Breast epithelium (tissue), 3 donors: ENCODE results near the gene PPARG.

Source experiments
- POLR2A ChIP-seq: fragments of 450-650 bp; IDR thresholded peaks from one replicate; pipeline ENCODE4 v1.6.1; 2016; ENCODE audit warnings: antibody characterized with exemption, mild to moderate bottlenecking, moderate library complexity
- POLR2AphosphoS5 ChIP-seq, 3 donors: sonication (generic); formaldehyde crosslinking; IDR thresholded peaks; one replicate each; pipeline ENCODE4 v1.6.1; 2017; ENCODE audit warnings: antibody characterized with exemption in 3 of 3

GRCh38 chr3:12438318-12438717 is 149.4 kb downstream of the PPARG start:
- no peak for TF ChIP-seq POLR2A
- no peak for TF ChIP-seq POLR2AphosphoS5 (IDR thresholded peaks at IDR 0.05)
